H9 (cell line): ENCODE measurements around the gene PDZD2. TPM values are rescaled to one million over a fixed set of nuclear protein-coding genes. Genes with fewer than 3 reads are reported as not detected.

Source experiments
- DNase-seq: peaks from one replicate; pipeline ENCODE4 v3.0.0-alpha.2; 2017
- H2AFZ ChIP-seq: one replicate; pipeline ENCODE4 v1.6.1; 2013; ENCODE audit warnings: mild to moderate bottlenecking, low read length, control low read depth, moderate library complexity
- H2AK5ac ChIP-seq: 2 replicates; pipeline ENCODE4 v1.6.1; 2013; ENCODE audit warnings: low read length, control low read depth, mixed read lengths; ENCODE audit not compliant: insufficient read length
- H2BK120ac ChIP-seq: one replicate; pipeline ENCODE4 v1.6.1; 2013; ENCODE audit warnings: low read depth, mild to moderate bottlenecking, low read length, control low read depth, inconsistent platforms; ENCODE audit not compliant: poor library complexity, severe bottlenecking
- H2BK12ac ChIP-seq: 2 replicates; pipeline ENCODE4 v1.6.1; 2013; ENCODE audit warnings: low read length, control low read depth, mixed read lengths, low read depth; ENCODE audit not compliant: insufficient read length
- H2BK15ac ChIP-seq: 2 replicates; pipeline ENCODE4 v1.6.1; 2013; ENCODE audit warnings: low read depth, low read length, control low read depth
- H2BK20ac ChIP-seq: one replicate; pipeline ENCODE4 v1.6.1; 2013; ENCODE audit warnings: low read depth, mild to moderate bottlenecking, low read length, control low read depth, inconsistent platforms; ENCODE audit not compliant: poor library complexity, severe bottlenecking
- H2BK5ac ChIP-seq: 2 replicates; pipeline ENCODE4 v1.6.1; 2013; ENCODE audit warnings: low read length, control low read depth, mixed read lengths; ENCODE audit not compliant: insufficient read length
- H3K14ac ChIP-seq: 2 replicates; pipeline ENCODE4 v1.6.1; 2013; ENCODE audit warnings: low read length, control low read depth; ENCODE audit not compliant: insufficient read depth
- H3K18ac ChIP-seq: 2 replicates; pipeline ENCODE4 v1.6.1; 2013; ENCODE audit warnings: low read depth, mild to moderate bottlenecking, mixed read lengths, low read length, control low read depth; ENCODE audit not compliant: insufficient read length
- H3K23ac ChIP-seq: 2 replicates; pipeline ENCODE4 v1.6.1; 2013; ENCODE audit warnings: low read length, control low read depth, mixed read lengths, low read depth; ENCODE audit not compliant: insufficient read length
- H3K23me2 ChIP-seq: 2 replicates; pipeline ENCODE4 v1.6.1; 2013; ENCODE audit warnings: low read depth, mild to moderate bottlenecking, mixed read lengths, low read length, control low read depth; ENCODE audit not compliant: insufficient read length, poor library complexity, severe bottlenecking
- H3K27ac ChIP-seq: 2 replicates; pipeline ENCODE4 v1.5.1; 2013; ENCODE audit warnings: low read length, control low read depth, mixed read lengths, low read depth; ENCODE audit not compliant: insufficient read length
- H3K27me3 ChIP-seq: 2 replicates; pipeline ENCODE4 v1.6.1; 2013; ENCODE audit warnings: low read length, control low read depth, inconsistent platforms; ENCODE audit not compliant: insufficient read depth
- H3K4ac ChIP-seq: 2 replicates; pipeline ENCODE4 v1.6.1; 2013; ENCODE audit warnings: low read depth, mild to moderate bottlenecking, control low read depth, inconsistent platforms, low read length, moderate library complexity
- H3K4me1 ChIP-seq: 2 replicates; pipeline ENCODE4 v1.6.1; 2013; ENCODE audit warnings: low read length, control low read depth, inconsistent platforms; ENCODE audit not compliant: insufficient read depth
- H3K4me2 ChIP-seq: 2 replicates; pipeline ENCODE4 v1.6.1; 2013; ENCODE audit warnings: low read length, control low read depth, mixed read lengths; ENCODE audit not compliant: insufficient read length, insufficient read depth
- H3K56ac ChIP-seq: 2 replicates; pipeline ENCODE4 v1.6.1; 2013; ENCODE audit warnings: low read depth, mild to moderate bottlenecking, mixed read lengths, low read length, control low read depth; ENCODE audit not compliant: insufficient read length
- H3K79me1 ChIP-seq: 2 replicates; pipeline ENCODE4 v1.6.1; 2013; ENCODE audit warnings: low read depth, mild to moderate bottlenecking, moderate library complexity, low read length, control low read depth, inconsistent platforms; ENCODE audit not compliant: insufficient read depth, poor library complexity, severe bottlenecking
- H3K79me2 ChIP-seq: 2 replicates; pipeline ENCODE4 v1.6.1; 2013; ENCODE audit warnings: low read length, control low read depth, inconsistent platforms; ENCODE audit not compliant: insufficient read depth
- H3K9ac ChIP-seq: 2 replicates; pipeline ENCODE4 v1.6.1; 2013; ENCODE audit warnings: low read length, control low read depth, mixed read lengths; ENCODE audit not compliant: insufficient read length; ENCODE audit errors: extremely low read depth
- H3K9me3 ChIP-seq: one replicate; pipeline ENCODE4 v1.6.1; 2013; ENCODE audit warnings: low read depth, low read length, inconsistent platforms; ENCODE audit not compliant: control insufficient read depth
- H3T11ph ChIP-seq: one replicate; pipeline ENCODE4 v1.6.1; 2013; ENCODE audit warnings: mild to moderate bottlenecking, low read length, control low read depth, inconsistent platforms
- H4K20me1 ChIP-seq: one replicate; pipeline ENCODE4 v1.6.1; 2013; ENCODE audit not compliant: control insufficient read depth, insufficient read length, insufficient read depth
- H4K5ac ChIP-seq: 2 replicates; pipeline ENCODE4 v1.6.1; 2013; ENCODE audit warnings: low read depth, mild to moderate bottlenecking, mixed read lengths, low read length, control low read depth; ENCODE audit not compliant: insufficient read length
- H4K8ac ChIP-seq: replicated peaks from 2 replicates; pipeline ENCODE4 v1.6.1; 2013; ENCODE audit warnings: low read length, control low read depth, mixed read lengths, low read depth; ENCODE audit not compliant: insufficient read length
- H4K91ac ChIP-seq: 2 replicates; pipeline ENCODE4 v1.6.1; 2013; ENCODE audit warnings: low read depth, mild to moderate bottlenecking, moderate library complexity, mixed read lengths, low read length, control low read depth; ENCODE audit not compliant: insufficient read length
- H3K27ac Mint-ChIP-seq, 3 experiments: 2 replicates in 2 of 3; 3 replicates in 1 of 3; pipeline ENCODE4 v1.8.0; 2020 to 2021; ENCODE audit warnings: mixed read lengths in 3 of 3, mild to moderate bottlenecking in 1 of 3, moderate library complexity in 1 of 3
- H3K27me3 Mint-ChIP-seq: 2 replicates; pipeline ENCODE4 v1.8.0; 2021; ENCODE audit warnings: low read depth, mild to moderate bottlenecking, moderate library complexity, mixed read lengths
- H3K36me3 Mint-ChIP-seq, 3 experiments: 2 replicates in 2 of 3; 3 replicates in 1 of 3; pipeline ENCODE4 v1.8.0; 2020 to 2021; ENCODE audit warnings: low read depth in 3 of 3, mixed read lengths in 3 of 3; ENCODE audit not compliant: insufficient read depth in 1 of 3
- H3K4me1 Mint-ChIP-seq, 2 experiments: 2 replicates each; pipeline ENCODE4 v1.8.0; 2020; ENCODE audit warnings: mixed read lengths in 2 of 2
- H3K4me3 Mint-ChIP-seq, 2 experiments: 2 replicates in 1 of 2; 3 replicates in 1 of 2; pipeline ENCODE4 v1.8.0; 2020 to 2021; ENCODE audit warnings: mild to moderate bottlenecking in 2 of 2, mixed read lengths in 2 of 2, moderate library complexity in 1 of 2
- H3K9me3 Mint-ChIP-seq, 2 experiments: 2 replicates in 1 of 2; 3 replicates in 1 of 2; pipeline ENCODE4 v1.8.0; 2020; ENCODE audit warnings: mild to moderate bottlenecking in 2 of 2, mixed read lengths in 2 of 2, moderate library complexity in 1 of 2
- CTCF ChIP-seq: fragments of 200-600 bp; sonication (generic); conservative IDR thresholded peaks from 3 replicates; pipeline ENCODE4 v1.8.0; 2021; ENCODE audit warnings: antibody characterized with exemption, mild to moderate bottlenecking
- WGBS: extraction: QIAGEN DNeasy Blood & Tissue Kit; methylation state at CpG from one replicate; pipeline ENCODE4 v1.1.7; 2013; ENCODE audit warnings: missing lambda C conversion rate, low lambda C conversion rate, mixed read lengths; ENCODE audit not compliant: insufficient read length; ENCODE audit errors: extremely low coverage; 5-methylcytosine and 5-hydroxymethylcytosine counted together
- total RNA-seq: library from RNA; stranded (reverse); gene quantifications from 2 replicates; pipeline ENCODE4 v1.2.1, GENCODE V29; 2021

The PDZD2 gene
- total RNA-seq, 1 experiment from 2014 or later: 9.9 TPM

DNA sequence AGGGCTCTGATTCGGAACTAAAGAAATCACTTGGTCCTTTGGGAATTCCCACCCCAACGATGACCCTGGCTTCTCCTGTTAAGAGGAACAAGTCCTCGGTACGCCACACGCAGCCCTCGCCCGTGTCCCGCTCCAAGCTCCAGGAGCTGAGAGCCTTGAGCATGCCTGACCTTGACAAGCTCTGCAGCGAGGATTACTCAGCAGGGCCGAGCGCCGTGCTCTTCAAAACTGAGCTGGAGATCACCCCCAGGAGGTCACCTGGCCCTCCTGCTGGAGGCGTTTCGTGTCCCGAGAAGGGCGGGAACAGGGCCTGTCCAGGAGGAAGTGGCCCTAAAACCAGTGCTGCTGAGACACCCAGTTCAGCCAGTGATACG is 451.8 kb downstream of the PDZD2 start:
- H3K18ac ChIP-seq: no peak overlapping the region
- H2AFZ ChIP-seq: no peak overlapping the region
- Mint-ChIP-seq H3K9me3 (no peaks in the 10 kb centered on the region), H3K27me3 (no peaks in the 10 kb centered on the region), H3K4me1 (peaks cover 11 to 12% of the 10 kb centered on the region in 2 experiments), H3K4me3 (no peak overlapping the region), H3K36me3 (peaks cover 0 to 33% (median 5%) of the 10 kb centered on the region in 3 experiments; a peak in 5 of 7 replicates), H3K27ac (no peak overlapping the region)
- peak overlapping the region; percentile 26; the same call in 1 of the 2 replicates for H3K14ac ChIP-seq
- H2AK5ac ChIP-seq: no peak overlapping the region
- no peaks in the 10 kb centered on the region for H4K20me1 ChIP-seq
- no peaks in the 10 kb centered on the region for H3K23me2 ChIP-seq
- H3K23ac ChIP-seq: no peak overlapping the region
- H3K4ac ChIP-seq: no peak overlapping the region
- H4K8ac ChIP-seq: no peak overlapping the region
- no peak for DNase-seq
- H3K27me3 ChIP-seq: no peaks in the 10 kb centered on the region
- no peak overlapping the region for H2BK15ac ChIP-seq
- no peak overlapping the region for H3K27ac ChIP-seq
- H3K9me3 ChIP-seq: no peaks in the 10 kb centered on the region
- WGBS: no CpG with 5 or more reads among the region's 17 CpGs
- no peak overlapping the region for H2BK5ac ChIP-seq
- H3K9ac ChIP-seq: no peak overlapping the region
- H3K4me2 ChIP-seq: no peak overlapping the region
- no peak overlapping the region for H2BK20ac ChIP-seq
- H2BK12ac ChIP-seq: no peak overlapping the region
- no peak overlapping the region for H4K91ac ChIP-seq
- H3K79me1 ChIP-seq: no peaks in the 10 kb centered on the region
- H3K79me2 ChIP-seq: no peaks in the 10 kb centered on the region
- H2BK120ac ChIP-seq: no peak overlapping the region
- no peak overlapping the region for H4K5ac ChIP-seq
- H3K56ac ChIP-seq: no peak overlapping the region
- no peaks in the 10 kb centered on the region for H3K4me1 ChIP-seq
- no peak for TF ChIP-seq CTCF
- H3T11ph ChIP-seq: no peak overlapping the region
